ENCODE data around the gene IRAK2. TPM values are rescaled to one million over a fixed set of nuclear protein-coding genes. Genes with fewer than 3 reads are reported as not detected.

IRAK2 gene
- total RNA-seq, 1 experiment from 2014 or later = 25.1 TPM

GRCh38 chr3:10185804-10186762 lies 21.4 kb downstream of the IRAK2 start:
- Histone ChIP-seq H3K36me3 (ENCODE audit: control insufficient read depth, insufficient read depth, low read length) (peaks cover 2% of the 10 kb centered on the region; the same call in 1 of the 2 replicates), H3K4me1 (ENCODE audit: control insufficient read depth, insufficient read depth, low read length) (peaks cover 33% of the 10 kb centered on the region), H3K9me3 (ENCODE audit: control insufficient read depth, insufficient read depth, low read depth, low read length) (no peaks in the 10 kb centered on the region), H3K27ac (ENCODE audit: low read length) (peak overlapping the region; percentile 72), H3K4me3 (ENCODE audit: low read depth in 2 of 2, low read length in 2 of 2) (no peak overlapping the region), H3K27me3 (ENCODE audit: control insufficient read depth, insufficient read depth, low read length) (no peaks in the 10 kb centered on the region)
- intact Hi-C loops (cut with micrococcal nuclease; ENCODE audit: unreplicated experiment) (no loop called here), in situ Hi-C loops (cut with HindIII; ENCODE audit: low pct_unique_long_range_greater_than_20kb, low sequenced_read_pairs) (no loop called here)
- ChIA-PET CTCF (no interaction called here), POLR2A (interaction anchor here (0.6 kb wide), 1 partner anchor 50 kb away, joined by 3 read pairs; no protein-coding TSS in a partner anchor)
- no TSS peak for BruUV-seq (replicated peaks)
- DNase-seq (ENCODE audit: low read depth, low spot score) (no peak), ATAC-seq (no peak)
- TF ChIP-seq POLR2AphosphoS5 (IDR thresholded peaks at IDR 0.05; ENCODE audit: low read depth, low read length) (no peak), TCF7L2 (IDR thresholded peaks at IDR 0.05; ENCODE audit: low read depth, low read length) (no peak), CTCF (IDR thresholded peaks at IDR 0.05) (no peak), SIN3A (IDR thresholded peaks at IDR 0.05; ENCODE audit: borderline replicate concordance, insufficient read depth, low read depth, low read length) (no peak), REST (IDR thresholded peaks at IDR 0.05; ENCODE audit: insufficient read depth in 1 of 2, low read depth in 2 of 2, low read length in 1 of 2) (no peak)

- BruUV-seq (replicated peaks) = no TSS peak
- peak overlapping the region; percentile 54 for H3K27ac ChIP-seq (ENCODE audit: low read length)
- in situ Hi-C loops (cut with HindIII; ENCODE audit: low pct_unique_long_range_greater_than_20kb, low sequenced_read_pairs) (no loop called here), intact Hi-C loops (cut with micrococcal nuclease; ENCODE audit: unreplicated experiment) (no loop called here)
- H3K27me3 ChIP-seq (ENCODE audit: control insufficient read depth, insufficient read depth, low read length) = no peaks in the 10 kb centered on the region
- no peak for ATAC-seq
- DNase-seq (ENCODE audit: low read depth, low spot score) = no peak
- peaks cover 46% of the 10 kb centered on the region for H3K4me1 ChIP-seq (ENCODE audit: control insufficient read depth, insufficient read depth, low read length)
- ChIA-PET CTCF (no interaction called here), POLR2A (interaction anchor here (0.7 kb wide), 1 partner anchor 13 kb away, joined by 3 read pairs; no protein-coding TSS in a partner anchor)
- H3K36me3 ChIP-seq (ENCODE audit: control insufficient read depth, insufficient read depth, low read length) = peaks cover 2% of the 10 kb centered on the region; the same call in 1 of the 2 replicates
- no peak overlapping the region for H3K4me3 ChIP-seq (ENCODE audit: low read depth in 2 of 2, low read length in 2 of 2)
- H3K9me3 ChIP-seq (ENCODE audit: control insufficient read depth, insufficient read depth, low read depth, low read length) = no peaks in the 10 kb centered on the region
- TF ChIP-seq CTCF (IDR thresholded peaks at IDR 0.05) (no peak), POLR2AphosphoS5 (IDR thresholded peaks at IDR 0.05; ENCODE audit: low read depth, low read length) (no peak), TCF7L2 (IDR thresholded peaks at IDR 0.05; ENCODE audit: low read depth, low read length) (no peak), SIN3A (IDR thresholded peaks at IDR 0.05; ENCODE audit: borderline replicate concordance, insufficient read depth, low read depth, low read length) (no peak), REST (IDR thresholded peaks at IDR 0.05; ENCODE audit: insufficient read depth in 1 of 2, low read depth in 2 of 2, low read length in 1 of 2) (no peak)
Measured at GRCh38 chr3:10187290-10187876, 22.7 kb downstream of the IRAK2 start.

Measured in Panc1 (cell line).